Calu3 (cell line): ENCODE measurements around the gene ZNF620. TPM values are rescaled to one million over a fixed set of nuclear protein-coding genes. Genes with fewer than 3 reads are reported as not detected.

Experiments used
- BruUV-seq: library from RNA; stranded (reverse); fragments of 400-500 nt; replicated peaks from 2 replicates; lab custom pipeline; 2021; lab: Mats Ljungman, UMichigan
- CTCF ChIA-PET: fragments of 300-600 bp; sonication (Branson Sonifier 250); formaldehyde crosslinking; loops from one replicate; lab custom pipeline; 2022; ENCODE audit warnings: antibody characterized with exemption; lab: Charles Lee
- DNase-seq: peaks from one replicate; pipeline ENCODE4 v3.0.0; 2022
- H3K27ac Mint-ChIP-seq: one replicate; pipeline ENCODE4 v1.8.0; 2022; ENCODE audit warnings: mixed read lengths; ENCODE audit not compliant: unreplicated experiment
- H3K27me3 Mint-ChIP-seq: one replicate; pipeline ENCODE4 v1.8.0; 2022; ENCODE audit warnings: mixed read lengths; ENCODE audit not compliant: unreplicated experiment
- H3K36me3 Mint-ChIP-seq: one replicate; pipeline ENCODE4 v1.8.0; 2022; ENCODE audit warnings: mild to moderate bottlenecking, moderate library complexity, mixed read lengths; ENCODE audit not compliant: insufficient read depth, unreplicated experiment
- H3K4me1 Mint-ChIP-seq: one replicate; pipeline ENCODE4 v1.8.0; 2022; ENCODE audit warnings: mild to moderate bottlenecking, low read depth, mixed read lengths; ENCODE audit not compliant: unreplicated experiment
- H3K4me3 Mint-ChIP-seq: one replicate; pipeline ENCODE4 v1.8.0; 2022; ENCODE audit warnings: mild to moderate bottlenecking, low read depth, moderate library complexity, mixed read lengths; ENCODE audit not compliant: unreplicated experiment
- H3K9me3 Mint-ChIP-seq: one replicate; pipeline ENCODE4 v1.8.0; 2022; ENCODE audit warnings: low read depth, mixed read lengths; ENCODE audit not compliant: unreplicated experiment
- CTCF ChIP-seq: fragments of 200-600 bp; IDR thresholded peaks from one replicate; pipeline ENCODE4 v1.8.0; 2022; ENCODE audit warnings: antibody characterized with exemption; ENCODE audit not compliant: unreplicated experiment
- intact Hi-C: fragments of 100-400 bp; cut with micrococcal nuclease; formaldehyde crosslinking; loops from one replicate; pipeline ENCODE4 v1.10.0; 2022; ENCODE audit not compliant: unreplicated experiment
- total RNA-seq: library from RNA; stranded (reverse); gene quantifications from 2 replicates; pipeline ENCODE4 v1.2.3, GENCODE V29; 2022

ZNF620 gene
- total RNA-seq, 1 experiment from 2014 or later: 13.6 TPM

- H3K9me3 Mint-ChIP-seq: no peaks in the 10 kb centered on the region
- no peak for DNase-seq
- no peaks in the 10 kb centered on the region for H3K4me1 Mint-ChIP-seq
- CTCF ChIA-PET: no interaction called here
- H3K36me3 Mint-ChIP-seq: peaks cover 68% of the 10 kb centered on the region
- intact Hi-C loops: no loop called here
- BruUV-seq: no TSS peak
- TF ChIP-seq CTCF: no peak
- no peaks in the 10 kb centered on the region for H3K27me3 Mint-ChIP-seq
- no peak overlapping the region for H3K27ac Mint-ChIP-seq
- no peak overlapping the region for H3K4me3 Mint-ChIP-seq
Measured at GRCh38 chr3:40464339-40465110, 41.3 kb upstream of the ZNF620 start.

GRCh38 chr3:40465111-40465407 lies 40.8 kb upstream of the ZNF620 start:
- Mint-ChIP-seq H3K27me3 (no peaks in the 10 kb centered on the region), H3K27ac (no peak overlapping the region), H3K4me1 (no peaks in the 10 kb centered on the region), H3K4me3 (no peak overlapping the region), H3K36me3 (peaks cover 66% of the 10 kb centered on the region), H3K9me3 (no peaks in the 10 kb centered on the region)
- CTCF ChIA-PET: no interaction called here
- no peak for DNase-seq
- intact Hi-C loops: no loop called here
- no TSS peak for BruUV-seq
- TF ChIP-seq CTCF: no peak

GRCh38 chr3:40465456-40465855 lies 40.4 kb upstream of the ZNF620 start:
- TF ChIP-seq CTCF: no peak
- no peak for DNase-seq
- Mint-ChIP-seq H3K27me3 (no peaks in the 10 kb centered on the region), H3K4me1 (no peaks in the 10 kb centered on the region), H3K9me3 (no peaks in the 10 kb centered on the region), H3K36me3 (peaks cover 62% of the 10 kb centered on the region), H3K4me3 (no peak overlapping the region), H3K27ac (peak overlapping the region; percentile 9)
- CTCF ChIA-PET: no interaction called here
- BruUV-seq: no TSS peak
- intact Hi-C loops: no loop called here

- Mint-ChIP-seq H3K36me3 (peaks cover 39% of the 10 kb centered on the region), H3K4me1 (no peaks in the 10 kb centered on the region), H3K9me3 (no peaks in the 10 kb centered on the region), H3K27ac (no peak overlapping the region), H3K27me3 (no peaks in the 10 kb centered on the region), H3K4me3 (no peak overlapping the region)
- TF ChIP-seq CTCF: no peak
- BruUV-seq: no TSS peak
- no peak for DNase-seq
- CTCF ChIA-PET: no interaction called here
- intact Hi-C loops: no loop called here
Measured at GRCh38 chr3:40468018-40468417, 37.8 kb upstream of the ZNF620 start.
